Trophoblast cell (in vitro differentiated cells and primary cell): ENCODE data around the gene FCN3.

Source experiments
- DNase-seq, 2 donors: peaks; one replicate each; pipeline ENCODE4 v3.0.0-alpha.2; 2016
- H2AFZ ChIP-seq: 2 replicates; pipeline ENCODE4 v1.6.1; 2013; ENCODE audit warnings: low read length, moderate library complexity, mild to moderate bottlenecking; ENCODE audit not compliant: insufficient read depth, poor library complexity
- H2AK5ac ChIP-seq: 2 replicates; pipeline ENCODE4 v1.6.1; 2013; ENCODE audit warnings: mild to moderate bottlenecking, low read length
- H2BK120ac ChIP-seq: 2 replicates; pipeline ENCODE4 v1.6.1; 2013; ENCODE audit warnings: low read length, mild to moderate bottlenecking, moderate library complexity; ENCODE audit not compliant: insufficient read depth, poor library complexity
- H2BK12ac ChIP-seq: 2 replicates; pipeline ENCODE4 v1.6.1; 2013; ENCODE audit warnings: mild to moderate bottlenecking, low read length, moderate library complexity
- H2BK5ac ChIP-seq: 2 replicates; pipeline ENCODE4 v1.6.1; 2013; ENCODE audit warnings: low read length, low read depth, moderate library complexity, mild to moderate bottlenecking; ENCODE audit not compliant: poor library complexity
- H3K14ac ChIP-seq: 2 replicates; pipeline ENCODE4 v1.6.1; 2013; ENCODE audit warnings: mild to moderate bottlenecking, low read length
- H3K18ac ChIP-seq: 2 replicates; pipeline ENCODE4 v1.6.1; 2013; ENCODE audit warnings: mild to moderate bottlenecking, low read length
- H3K23ac ChIP-seq: 2 replicates; pipeline ENCODE4 v1.6.1; 2013; ENCODE audit warnings: low read length
- H3K27ac ChIP-seq: 2 replicates; pipeline ENCODE4 v1.5.1; 2013; ENCODE audit warnings: low read depth, mild to moderate bottlenecking, inconsistent platforms, low read length, moderate library complexity
- H3K27me3 ChIP-seq: 2 replicates; pipeline ENCODE4 v1.6.1; 2013; ENCODE audit warnings: inconsistent platforms, mild to moderate bottlenecking, low read length, moderate library complexity; ENCODE audit not compliant: insufficient read depth
- H3K36me3 ChIP-seq, 2 experiments: 1 replicate in 1 of 2; 2 replicates in 1 of 2; pipeline ENCODE4 v1.6.1; 2013; ENCODE audit warnings: low read length in 2 of 2, mild to moderate bottlenecking in 2 of 2, moderate library complexity in 1 of 2; ENCODE audit not compliant: insufficient read depth in 2 of 2, control insufficient read depth in 1 of 2
- H3K4ac ChIP-seq: 2 replicates; pipeline ENCODE4 v1.6.1; 2013; ENCODE audit warnings: low read depth, mild to moderate bottlenecking, low read length, moderate library complexity
- H3K4me1 ChIP-seq, 2 experiments: 1 replicate in 1 of 2; 2 replicates in 1 of 2; pipeline ENCODE4 v1.6.1; 2013; ENCODE audit warnings: low read length in 2 of 2, mild to moderate bottlenecking in 2 of 2, moderate library complexity in 1 of 2; ENCODE audit not compliant: insufficient read depth in 2 of 2, control insufficient read depth in 1 of 2
- H3K4me2 ChIP-seq: 2 replicates; pipeline ENCODE4 v1.6.1; 2013; ENCODE audit warnings: inconsistent platforms, mild to moderate bottlenecking, low read length, moderate library complexity
- H3K4me3 ChIP-seq: 2 replicates; pipeline ENCODE4 v1.5.1; 2013; ENCODE audit warnings: mild to moderate bottlenecking, low read depth, low read length, inconsistent platforms
- H3K79me1 ChIP-seq: one replicate; pipeline ENCODE4 v1.6.1; 2013; ENCODE audit warnings: low read length
- H3K79me2 ChIP-seq: 2 replicates; pipeline ENCODE4 v1.6.1; 2013; ENCODE audit warnings: low read length, mild to moderate bottlenecking; ENCODE audit not compliant: control insufficient read depth, insufficient read depth, poor library complexity
- H3K9ac ChIP-seq: 2 replicates; pipeline ENCODE4 v1.6.1; 2013; ENCODE audit warnings: mild to moderate bottlenecking, low read length
- H3K9me3 ChIP-seq: 2 replicates; pipeline ENCODE4 v1.6.1; 2013; ENCODE audit warnings: low read depth, mild to moderate bottlenecking, control low read depth, inconsistent platforms, low read length; ENCODE audit not compliant: insufficient read depth
- H4K12ac ChIP-seq: 2 replicates; pipeline ENCODE4 v1.6.1; 2013; ENCODE audit warnings: low read depth, mild to moderate bottlenecking, low read length, moderate library complexity
- H4K8ac ChIP-seq: 2 replicates; pipeline ENCODE4 v1.6.1; 2013; ENCODE audit warnings: low read depth, mild to moderate bottlenecking, low read length, moderate library complexity
- H4K91ac ChIP-seq: one replicate; pipeline ENCODE4 v1.6.1; 2013; ENCODE audit warnings: low read depth, mild to moderate bottlenecking, low read length, moderate library complexity
- WGBS: extraction: QIAGEN DNeasy Blood & Tissue Kit; methylation state at CpG from one replicate; pipeline ENCODE4 v1.1.7; 2013; ENCODE audit warnings: missing lambda C conversion rate; ENCODE audit not compliant: insufficient read length, insufficient coverage; ENCODE audit errors: extremely low coverage; 5-methylcytosine and 5-hydroxymethylcytosine counted together

FCN3 gene

GRCh38 chr1:27343639-27344025, 31.0 kb downstream of the FCN3 start:
- Histone ChIP-seq H4K91ac (peak overlapping the region; percentile 96), H3K4me1 (peaks cover 28 to 34% of the 10 kb centered on the region in 2 experiments), H2BK120ac (peak overlapping the region; percentile 86), H4K12ac (no peak overlapping the region), H3K4me2 (no peak overlapping the region), H4K8ac (peak overlapping the region; percentile 69), H3K36me3 (no peaks in the 10 kb centered on the region), H3K4me3 (no peak overlapping the region), H3K4ac (no peak overlapping the region), H3K27me3 (no peaks in the 10 kb centered on the region), H2BK5ac (no peak overlapping the region), H2BK12ac (peak overlapping the region; percentile 55), H3K79me1 (peaks cover 13% of the 10 kb centered on the region), H3K9me3 (peaks cover 1% of the 10 kb centered on the region), H3K27ac (no peak overlapping the region), H2AK5ac (peak overlapping the region; percentile 85), H3K23ac (no peak overlapping the region), H3K79me2 (peaks cover 4% of the 10 kb centered on the region), H3K18ac (peak overlapping the region; percentile 60), H3K9ac (no peak overlapping the region), H3K14ac (peak overlapping the region; percentile 91), H2AFZ (no peak overlapping the region)
- peak in 1 of 2 donors; percentile 25 for DNase-seq
- no CpG with 5 or more reads among the region's 5 CpGs for WGBS

DNA sequence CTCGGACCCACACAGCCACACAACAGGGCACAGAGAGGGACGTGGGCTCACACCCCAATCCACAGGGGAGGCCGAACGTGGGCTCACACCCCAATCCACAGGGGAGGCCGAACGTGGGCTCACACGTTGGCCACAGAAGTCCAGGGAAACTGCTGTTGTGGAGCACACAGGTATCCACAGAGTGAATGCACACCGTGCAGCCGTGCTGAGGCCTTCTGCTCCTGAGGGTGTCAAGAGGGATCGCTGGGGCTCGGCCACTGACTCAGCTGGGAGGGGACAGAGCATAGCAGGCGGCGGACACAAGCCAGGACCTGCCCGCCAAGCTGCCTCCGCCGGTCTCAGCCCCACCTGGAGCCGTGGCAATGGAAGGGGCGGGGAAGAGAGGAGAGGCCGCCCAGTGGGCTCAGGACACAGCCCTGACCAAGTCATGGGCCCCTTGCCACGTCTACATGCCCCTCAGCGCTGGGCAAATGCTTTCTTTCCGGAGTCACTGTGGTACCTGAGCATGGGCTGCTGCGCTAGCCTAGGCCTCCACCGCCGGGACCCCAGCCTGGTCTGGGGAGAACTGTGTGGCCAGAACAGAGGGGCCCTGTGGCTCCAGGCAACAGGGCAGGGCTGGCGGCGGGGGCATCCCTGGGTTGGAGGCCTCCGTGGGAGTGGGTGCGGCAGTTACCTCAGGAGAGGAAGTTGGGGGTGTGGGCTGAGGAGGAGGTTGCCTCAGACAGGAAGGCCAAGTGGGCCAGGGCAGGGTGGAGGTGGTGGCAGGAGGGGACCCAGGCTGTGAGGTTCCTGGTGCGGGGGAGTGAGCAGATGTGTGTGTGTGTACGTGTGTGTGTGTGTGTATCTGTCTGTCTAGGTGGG, 31.6 kb downstream of the FCN3 start:
- no CpG with 5 or more reads among the region's 31 CpGs for WGBS
- peak overlapping the region; percentile 41 for H2AFZ ChIP-seq

DNA sequence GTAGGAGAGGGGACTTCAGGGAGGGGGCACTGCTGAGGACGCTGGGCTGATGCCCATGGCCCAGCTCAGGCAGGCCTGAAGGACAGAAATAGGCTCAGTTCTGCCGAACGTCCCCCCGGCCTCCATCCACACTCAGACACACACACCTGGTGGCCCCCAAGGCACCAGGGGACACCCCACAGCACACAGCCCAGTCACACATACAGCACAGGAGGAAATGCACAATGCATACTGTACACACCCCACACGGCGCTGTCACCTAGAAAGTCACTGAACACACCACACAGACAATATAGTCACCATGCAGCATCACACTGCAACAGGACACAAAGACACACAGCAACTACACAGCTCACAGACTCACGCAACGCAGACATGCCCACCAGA, 32.2 kb downstream of the FCN3 start:
- H3K4ac ChIP-seq, result peak overlapping the region; percentile 15
- peaks cover 13% of the 10 kb centered on the region for H3K79me1 ChIP-seq
- no peaks in the 10 kb centered on the region for H3K36me3 ChIP-seq
- H3K27ac ChIP-seq, result peak overlapping the region; percentile 49
- H3K4me3 ChIP-seq, result no peak overlapping the region
- H4K91ac ChIP-seq, result peak overlapping the region; percentile 96
- no CpG with 5 or more reads among the region's 8 CpGs for WGBS
- H2BK5ac ChIP-seq, result peak overlapping the region; percentile 9
- no peak overlapping the region for H4K12ac ChIP-seq
- no peaks in the 10 kb centered on the region for H3K27me3 ChIP-seq
- H2AK5ac ChIP-seq, result peak overlapping the region; percentile 51
- H3K9me3 ChIP-seq, result peaks cover 1% of the 10 kb centered on the region
- peaks cover 4% of the 10 kb centered on the region for H3K79me2 ChIP-seq
- peak overlapping the region; percentile 62 for H2BK12ac ChIP-seq
- H2AFZ ChIP-seq, result no peak overlapping the region
- peak overlapping the region; percentile 44 for H3K18ac ChIP-seq
- peak overlapping the region; percentile 49 for H4K8ac ChIP-seq
- DNase-seq, result no peak
- H3K23ac ChIP-seq, result no peak overlapping the region
- peak overlapping the region; percentile 33 for H2BK120ac ChIP-seq
- no peak overlapping the region for H3K9ac ChIP-seq
- H3K14ac ChIP-seq, result peak overlapping the region; percentile 29
- H3K4me1 ChIP-seq, result peaks cover 27 to 32% of the 10 kb centered on the region in 2 experiments
- peak overlapping the region; percentile 60 for H3K4me2 ChIP-seq

More for the DNA sequence above, 31.6 kb downstream of the FCN3 start:
- Histone ChIP-seq H2BK12ac (peak overlapping the region; percentile 62), H3K9me3 (peaks cover 1% of the 10 kb centered on the region), H3K4me3 (no peak overlapping the region), H3K18ac (peak overlapping the region; percentile 60), H3K27ac (peak overlapping the region; percentile 54), H3K9ac (no peak overlapping the region), H2BK120ac (peak overlapping the region; percentile 86), H3K79me1 (peaks cover 13% of the 10 kb centered on the region), H3K4ac (peak overlapping the region; percentile 66), H3K23ac (no peak overlapping the region), H4K12ac (peak overlapping the region; percentile 25), H3K36me3 (no peaks in the 10 kb centered on the region), H3K4me2 (peak overlapping the region; percentile 20), H2AK5ac (peak overlapping the region; percentile 85), H2BK5ac (peak overlapping the region; percentile 68), H4K8ac (peak overlapping the region; percentile 69), H3K4me1 (peaks cover 28 to 34% of the 10 kb centered on the region in 2 experiments), H3K14ac (peak overlapping the region; percentile 91), H3K79me2 (peaks cover 4% of the 10 kb centered on the region), H3K27me3 (no peaks in the 10 kb centered on the region), H4K91ac (peak overlapping the region; percentile 96)
- DNase-seq, result peak; percentile 86 to 87

DNA sequence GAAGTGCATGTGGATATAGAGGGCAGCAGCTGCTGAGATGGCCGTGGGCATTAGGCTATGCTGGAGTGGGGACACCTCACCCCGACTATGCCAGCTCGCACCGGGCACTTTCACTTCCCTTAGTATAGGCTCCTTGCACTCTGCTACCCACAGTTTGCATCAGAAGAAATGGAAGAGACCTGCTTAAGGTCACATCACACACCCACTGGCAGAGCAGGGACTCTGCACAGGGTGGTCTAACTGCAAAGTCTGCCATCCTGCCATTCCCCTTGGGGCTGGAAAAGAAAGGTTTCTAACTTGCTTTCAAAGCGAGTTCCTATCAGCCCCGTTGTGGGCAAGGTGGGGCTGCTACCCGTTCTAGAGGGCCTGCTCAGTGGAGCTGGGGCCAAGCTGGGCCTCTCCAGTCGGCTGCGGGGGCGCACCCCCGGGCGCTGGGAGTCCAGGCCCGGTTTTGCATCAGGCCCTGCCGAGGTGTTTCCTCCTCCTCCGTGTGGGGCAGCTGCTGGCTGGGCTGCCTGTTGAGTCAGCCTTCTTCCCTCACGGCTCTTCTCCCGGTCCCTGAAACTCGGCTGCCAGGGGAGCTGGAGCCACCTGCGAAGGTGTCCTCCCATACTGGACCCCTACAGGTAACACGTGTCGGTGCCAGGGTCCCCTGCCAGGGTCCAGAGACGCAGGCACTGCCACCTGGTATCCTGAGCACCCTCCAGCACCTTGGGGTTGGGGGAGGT, 32.9 kb downstream of the FCN3 start, which contains the start of gene SYTL1:
TSS of gene SYTL1 (plus strand) at position 498 of the 728 bp plus-strand sequence. CDS start 3,313 bp downstream, outside the sequence.
- Histone ChIP-seq H3K18ac (peak within 1 kb of the TSS; percentile 44), H2BK5ac (peak within 1 kb of the TSS; percentile 17), H2BK120ac (peak within 1 kb of the TSS; percentile 33), H4K8ac (peak within 1 kb of the TSS; percentile 49), H2BK12ac (peak within 1 kb of the TSS; percentile 62), H3K27me3 (no peaks in the 10 kb centered on the region), H3K23ac (no peak within 1 kb of the TSS), H4K12ac (peak within 1 kb of the TSS; percentile 11), H3K36me3 (peaks cover under 1 to 2% of the 10 kb centered on the region in 2 experiments), H3K4me3 (peak within 1 kb of the TSS; percentile 40), H3K9me3 (peaks cover 1% of the 10 kb centered on the region), H2AK5ac (peak within 1 kb of the TSS; percentile 51), H3K9ac (peak within 1 kb of the TSS; percentile 24), H4K91ac (peak within 1 kb of the TSS; percentile 96), H3K4ac (peak within 1 kb of the TSS; percentile 15), H2AFZ (no peak within 1 kb of the TSS), H3K79me2 (peaks cover 4% of the 10 kb centered on the region), H3K4me1 (peaks cover 25 to 29% of the 10 kb centered on the region in 2 experiments), H3K14ac (peak within 1 kb of the TSS; percentile 29), H3K79me1 (peaks cover 13% of the 10 kb centered on the region), H3K27ac (peak within 1 kb of the TSS; percentile 49), H3K4me2 (peak within 1 kb of the TSS; percentile 60)
- WGBS, result no CpG with 5 or more reads among the region's 22 CpGs
- DNase-seq, result peak; percentile 67 to 76
